MM.1S (cell line): Measurements from ENCODE around the gene TOB1.
A peak's percentile ranks its signal among the peaks of the same experiment; 100 is the strongest.

Experiments used
- DNase-seq: peaks from one replicate; pipeline ENCODE4 v3.0.0-alpha.2; 2015
- H2AFZ ChIP-seq: fragments of 300-600 bp; sonication (generic); 2 replicates; pipeline ENCODE4 v1.6.0; 2016; ENCODE audit warnings: antibody characterized with exemption, low read length
- H3F3A ChIP-seq: fragments of 300-600 bp; sonication (generic); 2 replicates; pipeline ENCODE4 v1.6.1; 2016; ENCODE audit warnings: mild to moderate bottlenecking, antibody characterized with exemption, low read length, moderate library complexity, mixed read lengths; ENCODE audit not compliant: insufficient read depth
- H3K27ac ChIP-seq: fragments of 300-600 bp; sonication (generic); 2 replicates; pipeline ENCODE4 v1.5.1; 2016; ENCODE audit warnings: mild to moderate bottlenecking, low read length
- H3K27me3 ChIP-seq: fragments of 300-600 bp; sonication (generic); replicated peaks from 2 replicates; pipeline ENCODE4 v1.6.0; 2016; ENCODE audit warnings: low read length; ENCODE audit not compliant: insufficient read depth
- H3K36me3 ChIP-seq: fragments of 300-600 bp; sonication (generic); replicated peaks from 2 replicates; pipeline ENCODE4 v1.6.1; 2016; ENCODE audit warnings: mild to moderate bottlenecking, low read length, mixed read lengths; ENCODE audit not compliant: insufficient read depth
- H3K4me1 ChIP-seq: fragments of 300-600 bp; sonication (generic); 2 replicates; pipeline ENCODE4 v1.6.1; 2016; ENCODE audit warnings: low read length, mixed read lengths
- H3K4me2 ChIP-seq: fragments of 300-600 bp; sonication (generic); 2 replicates; pipeline ENCODE4 v1.6.0; 2016; ENCODE audit warnings: low read depth, low read length
- H3K4me3 ChIP-seq: fragments of 300-600 bp; sonication (generic); 2 replicates; pipeline ENCODE4 v1.5.1; 2016; ENCODE audit warnings: low read length, mixed read lengths
- H3K79me2 ChIP-seq: fragments of 300-600 bp; sonication (generic); 2 replicates; pipeline ENCODE4 v1.6.1; 2016; ENCODE audit warnings: mixed run types, low read length, mixed read lengths
- H3K9ac ChIP-seq: fragments of 300-600 bp; sonication (generic); 2 replicates; pipeline ENCODE4 v1.6.1; 2016; ENCODE audit warnings: low read length, mixed read lengths
- H3K9me2 ChIP-seq: fragments of 300-600 bp; sonication (generic); replicated peaks from 2 replicates; pipeline ENCODE4 v1.6.1; 2016; ENCODE audit warnings: mild to moderate bottlenecking, low read length, mixed read lengths; ENCODE audit not compliant: insufficient read depth
- H3K9me3 ChIP-seq: fragments of 300-600 bp; sonication (generic); replicated peaks from 2 replicates; pipeline ENCODE4 v1.6.1; 2016; ENCODE audit warnings: mild to moderate bottlenecking, low read length, mixed read lengths; ENCODE audit not compliant: insufficient read depth
- H4K20me1 ChIP-seq: fragments of 300-600 bp; sonication (generic); 2 replicates; pipeline ENCODE4 v1.6.1; 2016; ENCODE audit warnings: mild to moderate bottlenecking, low read length, moderate library complexity, mixed read lengths; ENCODE audit not compliant: insufficient read depth
- CTCF ChIP-seq: fragments of 300-600 bp; sonication (generic); IDR thresholded peaks from 2 replicates; pipeline ENCODE4 v1.5.1; 2016; ENCODE audit warnings: antibody characterized with exemption, low read length, mixed read lengths
- EZH2 ChIP-seq: fragments of 300-600 bp; sonication (generic); optimal IDR thresholded peaks from 2 replicates; pipeline ENCODE3; 2017; ENCODE audit warnings: low read depth, mild to moderate bottlenecking, antibody characterized with exemption, low read length, mixed read lengths
- EZH2phosphoT487 ChIP-seq: fragments of 300-600 bp; sonication (generic); IDR thresholded peaks from 2 replicates; pipeline ENCODE4 v1.6.1; 2018; ENCODE audit warnings: antibody characterized with exemption, low read length

Gene TOB1

GRCh38 chr17:50818921-50819657 is 47.1 kb downstream of the TOB1 start:
- DNase-seq, result peak; percentile 42
- H4K20me1 ChIP-seq, result no peaks in the 10 kb centered on the region

GRCh38 chr17:50818261-50818660 is 47.9 kb downstream of the TOB1 start:
- Histone ChIP-seq H4K20me1 (no peaks in the 10 kb centered on the region), H3K9me2 (no peaks in the 10 kb centered on the region), H3K4me1 (peaks cover 11% of the 10 kb centered on the region), H3K4me3 (no peak overlapping the region), H3K9ac (no peak overlapping the region), H2AFZ (no peak overlapping the region), H3K27me3 (no peaks in the 10 kb centered on the region), H3K9me3 (no peaks in the 10 kb centered on the region), H3K79me2 (no peaks in the 10 kb centered on the region), H3K27ac (no peak overlapping the region), H3K4me2 (no peak overlapping the region), H3F3A (no peaks in the 10 kb centered on the region), H3K36me3 (no peaks in the 10 kb centered on the region)
- TF ChIP-seq EZH2phosphoT487 (no peak), EZH2 (no peak), CTCF (no peak)
- DNase-seq, result no peak

More at GRCh38 chr17:50818921-50819657, 47.1 kb downstream of the TOB1 start:
- Histone ChIP-seq H3K9me3 (no peaks in the 10 kb centered on the region), H3K27me3 (no peaks in the 10 kb centered on the region), H3K27ac (peak overlapping the region; percentile 20; the same call in 1 of the 2 replicates), H3F3A (no peaks in the 10 kb centered on the region), H3K9ac (no peak overlapping the region), H3K9me2 (no peaks in the 10 kb centered on the region), H3K4me2 (no peak overlapping the region), H3K79me2 (no peaks in the 10 kb centered on the region), H3K36me3 (no peaks in the 10 kb centered on the region), H2AFZ (peak overlapping the region; percentile 44; the same call in 1 of the 2 replicates), H3K4me3 (no peak overlapping the region), H3K4me1 (peaks cover 11% of the 10 kb centered on the region)
- no peak for TF ChIP-seq EZH2phosphoT487

- Histone ChIP-seq H2AFZ (no peak overlapping the region), H3K36me3 (no peaks in the 10 kb centered on the region), H3K9me3 (no peaks in the 10 kb centered on the region), H3K4me2 (no peak overlapping the region), H3K9me2 (no peaks in the 10 kb centered on the region), H3K79me2 (no peaks in the 10 kb centered on the region), H3K4me3 (no peak overlapping the region), H3F3A (no peaks in the 10 kb centered on the region), H4K20me1 (no peaks in the 10 kb centered on the region), H3K27ac (no peak overlapping the region), H3K9ac (no peak overlapping the region), H3K4me1 (peaks cover 11% of the 10 kb centered on the region), H3K27me3 (no peaks in the 10 kb centered on the region)
- TF ChIP-seq EZH2phosphoT487 (no peak), EZH2 (no peak), CTCF (no peak)
- DNase-seq, result no peak
Measured at GRCh38 chr17:50817838-50818237, 48.3 kb downstream of the TOB1 start.
